Panc1 (cell line): Measurements from ENCODE around the gene CEP126.

Source experiments
- CTCF ChIP-seq: fragments of 450-650 bp; IDR thresholded peaks from 2 replicates; pipeline ENCODE4 v1.5.1; 2017; ENCODE audit warnings: mild to moderate bottlenecking
- POLR2AphosphoS5 ChIP-seq: IDR thresholded peaks from 2 replicates; pipeline ENCODE4 v1.6.1; 2012; ENCODE audit warnings: mild to moderate bottlenecking, low read depth, low read length, moderate library complexity
- REST ChIP-seq, 2 experiments: IDR thresholded peaks; 2 replicates each; pipeline ENCODE4 v1.6.1; 2011 to 2012; ENCODE audit warnings: low read depth in 2 of 2, control low read depth in 1 of 2, low read length in 1 of 2, mild to moderate bottlenecking in 1 of 2, moderate library complexity in 1 of 2; ENCODE audit not compliant: insufficient read depth in 1 of 2
- TCF7L2 ChIP-seq: IDR thresholded peaks from 2 replicates; pipeline ENCODE4 v1.6.1; 2011; ENCODE audit warnings: mild to moderate bottlenecking, low read depth, low read length, inconsistent platforms

GRCh38 chr11:102017026-102017425, 102.2 kb downstream of the CEP126 start:
- no peak for TF ChIP-seq CTCF
- TF ChIP-seq POLR2AphosphoS5 = no peak
- no peak for TF ChIP-seq REST (IDR thresholded peaks at IDR 0.05; ENCODE audit: insufficient read depth in 1 of 2, low read depth in 2 of 2, low read length in 1 of 2)
- no peak for TF ChIP-seq TCF7L2
